Endothelial cell (in vitro differentiated cells): ENCODE data around the gene SORCS2. TPM values are rescaled to one million over a fixed set of nuclear protein-coding genes. Genes with fewer than 3 reads are reported as not detected.

Source experiments
- DNase-seq: peaks from one replicate; pipeline ENCODE4 v3.0.0; 2021; ENCODE audit warnings: low spot score
- H3K27ac Mint-ChIP-seq: one replicate; pipeline ENCODE4 v1.8.0; 2021; ENCODE audit warnings: mixed read lengths, inconsistent platforms; ENCODE audit not compliant: unreplicated experiment
- H3K27me3 Mint-ChIP-seq: one replicate; pipeline ENCODE4 v1.8.0; 2021; ENCODE audit warnings: mild to moderate bottlenecking, moderate library complexity, mixed read lengths, inconsistent platforms; ENCODE audit not compliant: unreplicated experiment
- H3K36me3 Mint-ChIP-seq: one replicate; pipeline ENCODE4 v1.8.0; 2021; ENCODE audit warnings: mild to moderate bottlenecking, low read depth, mixed read lengths, inconsistent platforms; ENCODE audit not compliant: unreplicated experiment
- H3K4me1 Mint-ChIP-seq: one replicate; pipeline ENCODE4 v1.8.0; 2021; ENCODE audit warnings: mild to moderate bottlenecking, mixed read lengths, inconsistent platforms; ENCODE audit not compliant: unreplicated experiment
- H3K4me3 Mint-ChIP-seq: one replicate; pipeline ENCODE4 v1.8.0; 2021; ENCODE audit warnings: mild to moderate bottlenecking, mixed read lengths, inconsistent platforms; ENCODE audit not compliant: unreplicated experiment
- H3K9me3 Mint-ChIP-seq: one replicate; pipeline ENCODE4 v1.8.0; 2021; ENCODE audit warnings: mixed read lengths, inconsistent platforms; ENCODE audit not compliant: unreplicated experiment
- total RNA-seq: library from RNA; stranded (reverse); fragmentation: NEBNext Ultra II Directional; extraction: Animal tissue kit (Norgen Biotek cat#: 25700); gene quantifications from one replicate; pipeline ENCODE4 v1.2.1, GENCODE V29; 2021; ENCODE audit not compliant: unreplicated experiment
- TF ChIP-seq, protein P1 (sequence below): fragments of 200-600 bp; sonication (generic); IDR thresholded peaks from one replicate; pipeline ENCODE4 v1.5.0; 2021; ENCODE audit warnings: antibody characterized with exemption; ENCODE audit not compliant: unreplicated experiment

SORCS2 gene
- total RNA-seq, 1 donor from 2014 or later: 1.3 TPM

GRCh38 chr4:7255996-7256395 is 63.7 kb downstream of the SORCS2 start:
- Mint-ChIP-seq H3K4me1 (no peaks in the 10 kb centered on the region), H3K9me3 (no peaks in the 10 kb centered on the region), H3K27me3 (peaks cover 12% of the 10 kb centered on the region), H3K4me3 (no peak overlapping the region), H3K36me3 (no peaks in the 10 kb centered on the region), H3K27ac (no peak overlapping the region)
- no peak for DNase-seq
- TF ChIP-seq, protein P1, sequence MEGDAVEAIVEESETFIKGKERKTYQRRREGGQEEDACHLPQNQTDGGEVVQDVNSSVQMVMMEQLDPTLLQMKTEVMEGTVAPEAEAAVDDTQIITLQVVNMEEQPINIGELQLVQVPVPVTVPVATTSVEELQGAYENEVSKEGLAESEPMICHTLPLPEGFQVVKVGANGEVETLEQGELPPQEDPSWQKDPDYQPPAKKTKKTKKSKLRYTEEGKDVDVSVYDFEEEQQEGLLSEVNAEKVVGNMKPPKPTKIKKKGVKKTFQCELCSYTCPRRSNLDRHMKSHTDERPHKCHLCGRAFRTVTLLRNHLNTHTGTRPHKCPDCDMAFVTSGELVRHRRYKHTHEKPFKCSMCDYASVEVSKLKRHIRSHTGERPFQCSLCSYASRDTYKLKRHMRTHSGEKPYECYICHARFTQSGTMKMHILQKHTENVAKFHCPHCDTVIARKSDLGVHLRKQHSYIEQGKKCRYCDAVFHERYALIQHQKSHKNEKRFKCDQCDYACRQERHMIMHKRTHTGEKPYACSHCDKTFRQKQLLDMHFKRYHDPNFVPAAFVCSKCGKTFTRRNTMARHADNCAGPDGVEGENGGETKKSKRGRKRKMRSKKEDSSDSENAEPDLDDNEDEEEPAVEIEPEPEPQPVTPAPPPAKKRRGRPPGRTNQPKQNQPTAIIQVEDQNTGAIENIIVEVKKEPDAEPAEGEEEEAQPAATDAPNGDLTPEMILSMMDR: no peak

- H3K4me1 Mint-ChIP-seq: no peaks in the 10 kb centered on the region
- no peaks in the 10 kb centered on the region for H3K9me3 Mint-ChIP-seq
- H3K36me3 Mint-ChIP-seq: no peaks in the 10 kb centered on the region
- no peak overlapping the region for H3K4me3 Mint-ChIP-seq
- no peak for DNase-seq
- TF ChIP-seq, protein P1: no peak
- H3K27ac Mint-ChIP-seq: no peak overlapping the region
- peaks cover 12% of the 10 kb centered on the region for H3K27me3 Mint-ChIP-seq
Observed at GRCh38 chr4:7256984-7257810, 64.9 kb downstream of the SORCS2 start.

DNA sequence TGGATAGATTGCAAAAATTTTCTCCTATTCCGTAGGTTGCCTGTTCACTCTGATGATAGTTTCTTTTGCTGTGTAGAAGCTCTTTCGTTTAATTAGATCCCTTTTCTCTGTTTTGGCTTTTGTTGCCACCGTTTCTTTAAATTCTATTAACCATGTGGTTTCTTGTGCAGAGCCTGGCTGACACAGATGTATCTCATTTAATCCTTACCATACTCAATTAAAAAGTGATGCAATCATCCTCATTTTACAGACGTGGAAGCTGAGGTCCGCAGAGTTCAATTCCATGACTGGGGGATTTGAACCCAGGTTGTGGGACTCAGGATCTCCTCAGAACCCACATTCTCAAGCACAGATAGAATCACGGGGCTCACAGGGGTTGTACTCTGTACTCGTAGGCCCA is 66.7 kb downstream of the SORCS2 start:
- Mint-ChIP-seq H3K4me3 (no peak overlapping the region), H3K27me3 (peaks cover 18% of the 10 kb centered on the region), H3K36me3 (no peaks in the 10 kb centered on the region), H3K27ac (no peak overlapping the region), H3K4me1 (no peaks in the 10 kb centered on the region), H3K9me3 (no peaks in the 10 kb centered on the region)
- TF ChIP-seq, protein P1: no peak
- no peak for DNase-seq

- Mint-ChIP-seq H3K27me3 (peaks cover 19% of the 10 kb centered on the region), H3K27ac (no peak overlapping the region), H3K9me3 (no peaks in the 10 kb centered on the region), H3K4me3 (no peak overlapping the region), H3K36me3 (no peaks in the 10 kb centered on the region), H3K4me1 (no peaks in the 10 kb centered on the region)
- TF ChIP-seq, protein P1: no peak
- DNase-seq: no peak
Observed at GRCh38 chr4:7260569-7260968, 68.2 kb downstream of the SORCS2 start.

DNA sequence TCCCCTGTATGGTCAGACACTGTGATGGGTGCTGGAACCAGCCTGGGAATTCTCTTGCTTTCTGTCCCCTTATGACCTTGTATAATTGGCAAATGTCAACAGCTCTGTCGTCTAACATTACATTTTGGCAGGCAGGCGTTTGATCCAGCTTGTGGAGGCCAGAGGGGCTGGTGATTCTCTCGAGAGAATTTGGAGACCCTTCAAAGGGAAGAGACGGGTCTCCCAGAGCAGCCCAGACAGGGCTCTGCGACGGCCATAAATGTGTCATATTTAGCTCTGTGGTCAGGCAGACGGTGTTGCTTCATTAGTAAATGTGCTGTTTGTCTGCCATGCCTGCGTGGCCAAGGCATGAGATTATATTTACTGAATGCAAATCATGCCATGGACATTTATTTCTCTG is 68.7 kb downstream of the SORCS2 start:
- H3K27ac Mint-ChIP-seq: no peak overlapping the region
- DNase-seq: no peak
- TF ChIP-seq, protein P1: no peak
- H3K4me3 Mint-ChIP-seq: no peak overlapping the region
- no peaks in the 10 kb centered on the region for H3K9me3 Mint-ChIP-seq
- H3K36me3 Mint-ChIP-seq: no peaks in the 10 kb centered on the region
- H3K4me1 Mint-ChIP-seq: no peaks in the 10 kb centered on the region
- H3K27me3 Mint-ChIP-seq: peaks cover 22% of the 10 kb centered on the region
